Trophoblast cell (in vitro differentiated cells and primary cell): Measurements from ENCODE around the gene BRF1.

Experiments
- DNase-seq, 2 donors: peaks; one replicate each; pipeline ENCODE4 v3.0.0-alpha.2; 2016
- H2AFZ ChIP-seq: 2 replicates; pipeline ENCODE4 v1.6.1; 2013; ENCODE audit warnings: low read length, moderate library complexity, mild to moderate bottlenecking; ENCODE audit not compliant: insufficient read depth, poor library complexity
- H2AK5ac ChIP-seq: 2 replicates; pipeline ENCODE4 v1.6.1; 2013; ENCODE audit warnings: mild to moderate bottlenecking, low read length
- H2BK120ac ChIP-seq: 2 replicates; pipeline ENCODE4 v1.6.1; 2013; ENCODE audit warnings: low read length, mild to moderate bottlenecking, moderate library complexity; ENCODE audit not compliant: insufficient read depth, poor library complexity
- H2BK12ac ChIP-seq: 2 replicates; pipeline ENCODE4 v1.6.1; 2013; ENCODE audit warnings: mild to moderate bottlenecking, low read length, moderate library complexity
- H2BK5ac ChIP-seq: 2 replicates; pipeline ENCODE4 v1.6.1; 2013; ENCODE audit warnings: low read length, low read depth, moderate library complexity, mild to moderate bottlenecking; ENCODE audit not compliant: poor library complexity
- H3K14ac ChIP-seq: 2 replicates; pipeline ENCODE4 v1.6.1; 2013; ENCODE audit warnings: mild to moderate bottlenecking, low read length
- H3K18ac ChIP-seq: 2 replicates; pipeline ENCODE4 v1.6.1; 2013; ENCODE audit warnings: mild to moderate bottlenecking, low read length
- H3K23ac ChIP-seq: 2 replicates; pipeline ENCODE4 v1.6.1; 2013; ENCODE audit warnings: low read length
- H3K27ac ChIP-seq: 2 replicates; pipeline ENCODE4 v1.5.1; 2013; ENCODE audit warnings: low read depth, mild to moderate bottlenecking, inconsistent platforms, low read length, moderate library complexity
- H3K27me3 ChIP-seq: 2 replicates; pipeline ENCODE4 v1.6.1; 2013; ENCODE audit warnings: inconsistent platforms, mild to moderate bottlenecking, low read length, moderate library complexity; ENCODE audit not compliant: insufficient read depth
- H3K36me3 ChIP-seq, 2 experiments: 1 replicate in 1 of 2; 2 replicates in 1 of 2; pipeline ENCODE4 v1.6.1; 2013; ENCODE audit warnings: low read length in 2 of 2, mild to moderate bottlenecking in 2 of 2, moderate library complexity in 1 of 2; ENCODE audit not compliant: insufficient read depth in 2 of 2, control insufficient read depth in 1 of 2
- H3K4ac ChIP-seq: 2 replicates; pipeline ENCODE4 v1.6.1; 2013; ENCODE audit warnings: low read depth, mild to moderate bottlenecking, low read length, moderate library complexity
- H3K4me1 ChIP-seq, 2 experiments: 1 replicate in 1 of 2; 2 replicates in 1 of 2; pipeline ENCODE4 v1.6.1; 2013; ENCODE audit warnings: low read length in 2 of 2, mild to moderate bottlenecking in 2 of 2, moderate library complexity in 1 of 2; ENCODE audit not compliant: insufficient read depth in 2 of 2, control insufficient read depth in 1 of 2
- H3K4me2 ChIP-seq: 2 replicates; pipeline ENCODE4 v1.6.1; 2013; ENCODE audit warnings: inconsistent platforms, mild to moderate bottlenecking, low read length, moderate library complexity
- H3K4me3 ChIP-seq: 2 replicates; pipeline ENCODE4 v1.5.1; 2013; ENCODE audit warnings: mild to moderate bottlenecking, low read depth, low read length, inconsistent platforms
- H3K79me1 ChIP-seq: one replicate; pipeline ENCODE4 v1.6.1; 2013; ENCODE audit warnings: low read length
- H3K79me2 ChIP-seq: 2 replicates; pipeline ENCODE4 v1.6.1; 2013; ENCODE audit warnings: low read length, mild to moderate bottlenecking; ENCODE audit not compliant: control insufficient read depth, insufficient read depth, poor library complexity
- H3K9ac ChIP-seq: 2 replicates; pipeline ENCODE4 v1.6.1; 2013; ENCODE audit warnings: mild to moderate bottlenecking, low read length
- H3K9me3 ChIP-seq: 2 replicates; pipeline ENCODE4 v1.6.1; 2013; ENCODE audit warnings: low read depth, mild to moderate bottlenecking, control low read depth, inconsistent platforms, low read length; ENCODE audit not compliant: insufficient read depth
- H4K12ac ChIP-seq: 2 replicates; pipeline ENCODE4 v1.6.1; 2013; ENCODE audit warnings: low read depth, mild to moderate bottlenecking, low read length, moderate library complexity
- H4K8ac ChIP-seq: 2 replicates; pipeline ENCODE4 v1.6.1; 2013; ENCODE audit warnings: low read depth, mild to moderate bottlenecking, low read length, moderate library complexity
- H4K91ac ChIP-seq: one replicate; pipeline ENCODE4 v1.6.1; 2013; ENCODE audit warnings: low read depth, mild to moderate bottlenecking, low read length, moderate library complexity
- WGBS: extraction: QIAGEN DNeasy Blood & Tissue Kit; methylation state at CpG from one replicate; pipeline ENCODE4 v1.1.7; 2013; ENCODE audit warnings: missing lambda C conversion rate; ENCODE audit not compliant: insufficient read length, insufficient coverage; ENCODE audit errors: extremely low coverage; 5-methylcytosine and 5-hydroxymethylcytosine counted together

Gene BRF1

DNA sequence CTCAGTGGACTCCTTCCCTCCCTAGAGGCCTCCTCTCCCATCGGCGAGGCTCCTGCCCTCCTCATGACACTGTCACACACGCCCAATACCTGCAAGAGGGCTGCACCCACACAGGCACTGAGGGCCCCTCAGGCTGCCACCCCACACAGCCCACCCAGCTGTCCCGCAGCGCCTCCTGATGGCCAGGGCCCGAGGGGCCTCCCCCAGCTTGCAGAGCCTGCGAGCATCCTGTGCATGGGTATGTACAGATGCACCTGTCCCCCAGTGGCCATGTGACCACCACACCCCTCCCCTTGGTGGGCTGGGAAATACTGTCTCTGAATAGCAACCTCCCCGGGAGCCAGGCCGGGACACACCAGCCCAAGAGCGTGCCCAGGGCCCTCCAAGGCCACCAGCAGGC, 100.7 kb downstream of the BRF1 start:
- no peaks in the 10 kb centered on the region for H3K79me1 ChIP-seq
- no peak overlapping the region for H2BK120ac ChIP-seq
- peaks cover 17% of the 10 kb centered on the region for H3K27me3 ChIP-seq
- peaks cover 4% of the 10 kb centered on the region for H3K9me3 ChIP-seq
- no peak overlapping the region for H2AK5ac ChIP-seq
- no peak overlapping the region for H3K27ac ChIP-seq
- WGBS: no CpG with 5 or more reads among the region's 10 CpGs
- H4K91ac ChIP-seq: no peak overlapping the region
- H3K9ac ChIP-seq: no peak overlapping the region
- DNase-seq: no peak
- no peak overlapping the region for H3K4me2 ChIP-seq
- H3K23ac ChIP-seq: no peak overlapping the region
- no peak overlapping the region for H4K8ac ChIP-seq
- H3K4ac ChIP-seq: no peak overlapping the region
- no peak overlapping the region for H2BK12ac ChIP-seq
- no peak overlapping the region for H3K4me3 ChIP-seq
- H3K36me3 ChIP-seq: no peaks in the 10 kb centered on the region
- H3K4me1 ChIP-seq: peaks cover 2 to 12% of the 10 kb centered on the region in 2 experiments
- no peak overlapping the region for H3K14ac ChIP-seq
- no peak overlapping the region for H2AFZ ChIP-seq
- no peak overlapping the region for H4K12ac ChIP-seq
- no peak overlapping the region for H2BK5ac ChIP-seq
- no peak overlapping the region for H3K18ac ChIP-seq
- no peaks in the 10 kb centered on the region for H3K79me2 ChIP-seq

DNA sequence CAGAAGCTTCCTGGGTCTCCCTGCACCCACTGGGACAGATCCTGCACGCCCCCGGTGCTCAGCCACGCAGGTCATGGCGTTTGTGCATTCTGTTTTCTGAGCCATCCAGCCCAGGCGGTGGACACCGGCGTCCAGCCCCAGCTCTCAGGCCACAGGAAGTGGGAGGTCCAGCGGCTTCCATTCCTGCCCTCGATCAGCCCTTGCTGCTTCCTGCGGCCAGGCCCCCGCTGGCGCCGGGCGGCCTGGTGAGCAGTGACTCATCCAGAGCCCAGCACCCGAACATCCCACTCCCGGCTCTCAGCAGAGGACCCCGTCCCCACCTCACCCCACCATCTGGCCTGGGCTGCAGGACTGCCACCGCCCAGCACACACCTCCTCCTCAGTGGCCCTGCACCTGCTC, 101.7 kb downstream of the BRF1 start:
- Histone ChIP-seq H3K4me3 (no peak overlapping the region), H3K18ac (no peak overlapping the region), H3K79me2 (no peaks in the 10 kb centered on the region), H3K23ac (no peak overlapping the region), H3K79me1 (no peaks in the 10 kb centered on the region), H3K9ac (no peak overlapping the region), H3K4me2 (no peak overlapping the region), H3K4me1 (peaks cover 2 to 12% of the 10 kb centered on the region in 2 experiments), H3K4ac (no peak overlapping the region), H2AK5ac (no peak overlapping the region), H4K12ac (peak overlapping the region; percentile 27), H2BK5ac (no peak overlapping the region), H4K91ac (no peak overlapping the region), H3K27ac (no peak overlapping the region), H3K27me3 (peaks cover 17% of the 10 kb centered on the region), H2BK12ac (no peak overlapping the region), H4K8ac (no peak overlapping the region), H3K14ac (no peak overlapping the region), H3K36me3 (no peaks in the 10 kb centered on the region), H2AFZ (no peak overlapping the region), H2BK120ac (no peak overlapping the region), H3K9me3 (peaks cover 4% of the 10 kb centered on the region)
- no peak for DNase-seq
- WGBS: no CpG with 5 or more reads among the region's 18 CpGs

DNA sequence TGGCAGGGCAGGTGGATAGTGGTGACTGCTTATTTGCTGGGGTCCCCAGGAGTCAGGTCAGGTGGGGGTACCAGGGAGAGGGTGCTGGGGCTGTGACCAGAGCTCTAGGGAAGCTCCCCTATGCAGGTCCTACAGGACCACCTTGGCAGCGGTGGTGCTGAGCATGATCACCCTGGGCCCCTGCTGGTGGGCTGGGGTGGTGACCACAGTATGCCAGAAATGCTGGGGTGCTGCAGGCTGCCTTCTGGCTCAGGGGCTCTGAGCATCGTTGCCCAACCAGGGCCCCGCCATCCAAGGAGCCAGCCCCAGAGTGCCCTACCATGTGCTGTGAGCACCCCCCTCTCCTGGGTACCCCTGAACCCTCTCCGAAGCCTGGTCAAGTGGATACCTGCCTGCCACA, 102.2 kb downstream of the BRF1 start:
- no peak for DNase-seq
- Histone ChIP-seq H3K27me3 (peaks cover 17% of the 10 kb centered on the region), H2BK120ac (no peak overlapping the region), H4K91ac (no peak overlapping the region), H3K23ac (no peak overlapping the region), H2AFZ (no peak overlapping the region), H3K4ac (no peak overlapping the region), H3K4me2 (no peak overlapping the region), H4K12ac (peak overlapping the region; percentile 27), H4K8ac (no peak overlapping the region), H3K27ac (no peak overlapping the region), H3K9ac (no peak overlapping the region), H3K4me1 (peaks cover 2 to 12% of the 10 kb centered on the region in 2 experiments), H2BK5ac (no peak overlapping the region), H2BK12ac (no peak overlapping the region), H3K36me3 (no peaks in the 10 kb centered on the region), H3K4me3 (no peak overlapping the region), H2AK5ac (no peak overlapping the region), H3K79me1 (no peaks in the 10 kb centered on the region), H3K18ac (no peak overlapping the region), H3K79me2 (no peaks in the 10 kb centered on the region), H3K9me3 (peaks cover 4% of the 10 kb centered on the region), H3K14ac (no peak overlapping the region)
- WGBS: no CpG with 5 or more reads among the region's 4 CpGs

DNA sequence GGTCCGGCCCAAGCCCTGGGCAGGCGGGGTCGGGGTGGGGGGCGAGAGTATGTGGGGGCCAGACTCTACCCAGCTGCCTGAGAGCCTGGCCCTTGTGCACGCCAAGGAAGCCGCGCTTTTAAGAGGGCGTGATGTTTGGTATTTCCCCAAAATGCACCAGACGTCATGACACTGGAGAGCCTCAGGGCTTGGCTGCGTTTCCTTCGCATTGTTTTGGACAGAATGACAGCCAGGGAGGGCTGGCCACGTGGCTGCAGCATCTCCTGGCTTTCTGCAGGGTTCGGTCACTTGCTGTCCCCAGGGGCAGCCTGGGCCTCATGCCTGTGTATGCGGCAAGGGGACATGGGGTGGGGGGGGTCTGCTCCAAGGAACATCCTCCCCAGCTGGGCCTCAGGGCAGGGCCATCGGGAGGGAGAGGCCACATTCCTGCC, 103.6 kb downstream of the BRF1 start:
- no peak overlapping the region for H3K4me2 ChIP-seq
- WGBS: no CpG with 5 or more reads among the region's 15 CpGs
- no peak overlapping the region for H3K23ac ChIP-seq

More for the DNA sequence above, 103.6 kb downstream of the BRF1 start:
- no peak overlapping the region for H4K91ac ChIP-seq
- no peak overlapping the region for H3K14ac ChIP-seq
- H3K36me3 ChIP-seq: no peaks in the 10 kb centered on the region
- H4K8ac ChIP-seq: no peak overlapping the region
- no peak overlapping the region for H3K4ac ChIP-seq
- H3K27me3 ChIP-seq: peaks cover 17% of the 10 kb centered on the region
- H3K4me1 ChIP-seq: peaks cover 0 to 10% of the 10 kb centered on the region in 2 experiments
- H3K18ac ChIP-seq: no peak overlapping the region
- H3K79me1 ChIP-seq: no peaks in the 10 kb centered on the region
- no peak overlapping the region for H2BK5ac ChIP-seq
- H4K12ac ChIP-seq: no peak overlapping the region
- no peaks in the 10 kb centered on the region for H3K79me2 ChIP-seq
- no peak overlapping the region for H2AK5ac ChIP-seq
- H3K9me3 ChIP-seq: peaks cover 4% of the 10 kb centered on the region
- H3K27ac ChIP-seq: no peak overlapping the region
- H2BK120ac ChIP-seq: no peak overlapping the region
- no peak overlapping the region for H3K4me3 ChIP-seq
- H3K9ac ChIP-seq: no peak overlapping the region
- DNase-seq: peak; percentile 23 to 56
- H2BK12ac ChIP-seq: no peak overlapping the region
- H2AFZ ChIP-seq: no peak overlapping the region
